Measurements from ENCODE around the gene TRAF7.

Gene TRAF7

DNA sequence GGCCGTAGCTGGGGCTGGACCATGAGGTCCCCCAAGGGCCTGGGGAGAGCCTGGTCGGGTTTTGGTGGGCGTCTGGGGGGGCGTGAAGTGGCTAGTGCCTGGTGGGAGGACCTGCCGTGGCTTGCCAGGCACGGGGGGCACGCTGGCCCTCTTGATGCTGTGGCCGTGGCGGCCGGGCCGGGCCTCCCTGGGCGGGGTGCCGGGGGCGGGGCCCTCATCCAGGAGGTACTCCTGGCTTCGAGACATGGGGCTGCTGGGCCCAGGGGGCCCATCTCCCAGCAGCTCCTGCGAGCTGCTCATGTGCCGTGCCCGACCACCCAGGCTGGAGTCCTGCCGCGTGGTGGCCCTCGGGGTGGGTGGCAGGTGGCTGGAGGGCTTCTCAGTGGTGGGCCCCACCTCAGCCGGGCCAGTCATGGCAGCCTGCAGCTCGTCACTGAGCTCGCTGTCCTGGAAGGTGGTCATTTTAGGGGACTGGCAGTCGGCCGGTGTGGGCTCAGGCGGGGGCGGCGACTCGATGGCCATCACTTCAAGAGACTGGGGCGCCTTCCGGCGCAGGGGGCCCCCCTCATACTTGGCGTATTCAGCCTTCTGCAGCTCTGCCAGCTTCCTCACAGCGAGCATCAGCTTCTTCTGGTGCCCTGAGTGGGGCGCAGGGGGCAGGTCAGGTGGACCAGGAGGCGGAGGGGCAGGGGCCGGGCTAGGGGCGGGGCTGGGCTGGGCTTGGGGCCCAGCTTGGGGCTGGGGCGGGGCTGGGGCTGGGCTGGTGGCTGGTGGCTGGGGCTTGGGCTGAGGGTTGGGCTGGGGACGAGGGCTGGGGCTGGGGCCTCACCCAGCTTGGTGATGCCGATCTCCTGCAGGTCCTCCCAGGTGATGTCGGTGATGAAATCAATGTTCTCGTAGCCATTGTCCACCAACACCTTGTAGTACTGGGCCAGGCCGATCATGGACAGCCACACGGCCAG lies 25.7 kb downstream of the TRAF7 start:
- H3K27ac ChIP-seq (ENCODE audit: low read depth, low read length) = no peak overlapping the region
- peaks cover 0 to 6% (median 0%) of the 10 kb centered on the region in 5 donors for H3K9me3 ChIP-seq (ENCODE audit: control insufficient read depth in 5 of 5, low read length in 5 of 5)
- no peak overlapping the region for H3K4me3 ChIP-seq (ENCODE audit: low read depth in 1 of 5, low read length in 5 of 5)
- peaks cover 0 to 16% (median 12%) of the 10 kb centered on the region in 5 donors for H3K36me3 ChIP-seq (ENCODE audit: control insufficient read depth in 5 of 5, insufficient read depth in 5 of 5, low read length in 5 of 5)
- H3K9ac ChIP-seq (ENCODE audit: low read length in 5 of 5) = no peak overlapping the region
- no peaks in the 10 kb centered on the region for H3K4me1 ChIP-seq (ENCODE audit: control insufficient read depth in 5 of 5, insufficient read depth in 5 of 5, low read length in 5 of 5)
- peaks cover 0 to 3% (median 0%) of the 10 kb centered on the region in 5 donors for H3K27me3 ChIP-seq (ENCODE audit: control insufficient read depth in 5 of 5, insufficient read depth in 4 of 5, low read length in 5 of 5)

GRCh38 chr16:2181952-2182351 lies 26.4 kb downstream of the TRAF7 start:
- H3K27ac ChIP-seq (ENCODE audit: low read depth, low read length) = no peak overlapping the region
- no peaks in the 10 kb centered on the region for H3K4me1 ChIP-seq (ENCODE audit: control insufficient read depth in 5 of 5, insufficient read depth in 5 of 5, low read length in 5 of 5)
- H3K9ac ChIP-seq (ENCODE audit: low read length in 5 of 5) = no peak overlapping the region
- peaks cover 0 to 6% (median 0%) of the 10 kb centered on the region in 5 donors for H3K9me3 ChIP-seq (ENCODE audit: control insufficient read depth in 5 of 5, low read length in 5 of 5)
- peaks cover 0 to 3% (median 0%) of the 10 kb centered on the region in 5 donors for H3K27me3 ChIP-seq (ENCODE audit: control insufficient read depth in 5 of 5, insufficient read depth in 4 of 5, low read length in 5 of 5)
- peaks cover 0 to 9% (median 7%) of the 10 kb centered on the region in 5 donors for H3K36me3 ChIP-seq (ENCODE audit: control insufficient read depth in 5 of 5, insufficient read depth in 5 of 5, low read length in 5 of 5)
- H3K4me3 ChIP-seq (ENCODE audit: low read depth in 1 of 5, low read length in 5 of 5) = no peak overlapping the region

DNA sequence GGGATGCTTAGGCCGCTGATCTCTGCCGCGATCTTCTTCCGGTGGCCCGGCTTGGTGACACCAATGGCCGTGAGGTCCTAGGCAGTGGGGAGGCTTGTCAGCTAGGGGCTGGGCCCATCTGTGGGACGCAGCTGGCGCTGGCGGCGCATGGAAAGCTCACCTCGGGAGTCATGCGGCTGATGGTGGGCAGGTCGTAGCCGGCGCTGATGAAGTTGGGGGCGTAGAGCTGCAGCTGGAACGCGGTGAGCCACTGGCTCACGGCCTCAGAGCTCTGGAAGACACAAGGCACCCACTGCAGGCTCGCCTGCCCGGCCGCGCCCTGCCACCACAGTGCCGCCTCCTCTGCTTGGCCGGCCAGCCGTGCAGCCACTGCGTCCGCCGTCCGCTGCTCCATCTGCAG lies 28.1 kb downstream of the TRAF7 start:
- Histone ChIP-seq H3K27me3 (ENCODE audit: control insufficient read depth in 5 of 5, insufficient read depth in 4 of 5, low read length in 5 of 5) (peaks cover 0 to 3% (median 0%) of the 10 kb centered on the region in 5 donors), H3K9ac (ENCODE audit: low read length in 5 of 5) (no peak overlapping the region), H3K9me3 (ENCODE audit: control insufficient read depth in 5 of 5, low read length in 5 of 5) (peaks cover 0 to 6% (median 0%) of the 10 kb centered on the region in 5 donors), H3K4me1 (ENCODE audit: control insufficient read depth in 5 of 5, insufficient read depth in 5 of 5, low read length in 5 of 5) (no peaks in the 10 kb centered on the region), H3K27ac (ENCODE audit: low read depth, low read length) (no peak overlapping the region), H3K4me3 (ENCODE audit: low read depth in 1 of 5, low read length in 5 of 5) (no peak overlapping the region), H3K36me3 (ENCODE audit: control insufficient read depth in 5 of 5, insufficient read depth in 5 of 5, low read length in 5 of 5) (no peaks in the 10 kb centered on the region)

DNA sequence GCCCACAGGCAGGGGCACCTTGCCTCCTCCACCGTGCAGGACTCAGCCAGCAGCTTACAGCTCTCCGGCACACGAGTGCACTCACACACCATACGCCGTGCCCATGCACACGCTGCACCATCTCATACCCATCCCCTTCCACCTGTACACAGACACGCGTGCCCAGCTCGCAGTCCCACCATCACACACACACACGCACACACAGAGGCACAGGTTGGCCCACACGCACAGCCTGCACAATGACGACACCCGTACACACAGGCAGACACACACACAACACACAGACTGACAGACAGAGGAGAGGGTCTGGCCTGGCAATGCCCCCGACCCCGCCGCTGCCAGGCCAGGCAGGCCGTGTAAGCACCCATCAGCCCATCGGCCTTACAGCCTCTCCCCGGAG lies 28.8 kb downstream of the TRAF7 start:
- Histone ChIP-seq H3K4me1 (ENCODE audit: control insufficient read depth in 5 of 5, insufficient read depth in 5 of 5, low read length in 5 of 5) (no peaks in the 10 kb centered on the region), H3K9ac (ENCODE audit: low read length in 5 of 5) (no peak overlapping the region), H3K27me3 (ENCODE audit: control insufficient read depth in 5 of 5, insufficient read depth in 4 of 5, low read length in 5 of 5) (peaks cover 0 to 3% (median 0%) of the 10 kb centered on the region in 5 donors), H3K4me3 (ENCODE audit: low read depth in 1 of 5, low read length in 5 of 5) (no peak overlapping the region), H3K9me3 (ENCODE audit: control insufficient read depth in 5 of 5, low read length in 5 of 5) (peaks cover 0 to 6% (median 0%) of the 10 kb centered on the region in 5 donors), H3K36me3 (ENCODE audit: control insufficient read depth in 5 of 5, insufficient read depth in 5 of 5, low read length in 5 of 5) (no peaks in the 10 kb centered on the region), H3K27ac (ENCODE audit: low read depth, low read length) (no peak overlapping the region)

GRCh38 chr16:2184962-2185361 lies 29.4 kb downstream of the TRAF7 start:
- Histone ChIP-seq H3K27ac (ENCODE audit: low read depth, low read length) (no peak overlapping the region), H3K9ac (ENCODE audit: low read length in 5 of 5) (no peak overlapping the region), H3K27me3 (ENCODE audit: control insufficient read depth in 5 of 5, insufficient read depth in 4 of 5, low read length in 5 of 5) (peaks cover 0 to 3% (median 0%) of the 10 kb centered on the region in 5 donors), H3K4me3 (ENCODE audit: low read depth in 1 of 5, low read length in 5 of 5) (no peak overlapping the region), H3K9me3 (ENCODE audit: control insufficient read depth in 5 of 5, low read length in 5 of 5) (peaks cover 0 to 6% (median 0%) of the 10 kb centered on the region in 5 donors), H3K4me1 (ENCODE audit: control insufficient read depth in 5 of 5, insufficient read depth in 5 of 5, low read length in 5 of 5) (no peaks in the 10 kb centered on the region), H3K36me3 (ENCODE audit: control insufficient read depth in 5 of 5, insufficient read depth in 5 of 5, low read length in 5 of 5) (no peaks in the 10 kb centered on the region)

DNA sequence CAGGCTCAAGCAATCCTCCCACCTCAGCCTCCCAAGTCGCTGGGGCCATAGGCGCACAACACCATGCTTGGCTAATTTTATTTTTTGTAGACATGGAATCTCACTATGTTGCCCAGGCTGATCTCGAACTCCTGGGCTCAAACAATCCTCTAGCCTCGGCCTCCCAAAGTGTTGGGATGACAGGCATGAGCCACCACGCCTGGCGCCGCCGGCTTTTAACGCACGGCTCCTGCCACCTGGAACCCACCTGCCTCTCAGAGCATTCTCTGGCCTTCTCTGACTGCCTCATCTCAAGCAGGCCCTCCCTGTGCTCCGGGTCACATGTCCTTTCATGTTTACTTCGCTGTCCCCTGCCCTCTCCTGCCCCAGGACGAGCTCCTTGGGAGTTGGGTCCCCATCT lies 30.5 kb downstream of the TRAF7 start:
- Histone ChIP-seq H3K27me3 (ENCODE audit: control insufficient read depth in 5 of 5, insufficient read depth in 4 of 5, low read length in 5 of 5) (peaks cover 0 to 3% (median 0%) of the 10 kb centered on the region in 5 donors), H3K36me3 (ENCODE audit: control insufficient read depth in 5 of 5, insufficient read depth in 5 of 5, low read length in 5 of 5) (no peaks in the 10 kb centered on the region), H3K9ac (ENCODE audit: low read length in 5 of 5) (no peak overlapping the region), H3K9me3 (ENCODE audit: control insufficient read depth in 5 of 5, low read length in 5 of 5) (peaks cover 0 to 6% (median 0%) of the 10 kb centered on the region in 5 donors), H3K4me1 (ENCODE audit: control insufficient read depth in 5 of 5, insufficient read depth in 5 of 5, low read length in 5 of 5) (no peaks in the 10 kb centered on the region), H3K4me3 (ENCODE audit: low read depth in 1 of 5, low read length in 5 of 5) (no peak overlapping the region), H3K27ac (ENCODE audit: low read depth, low read length) (no peak overlapping the region)

- H3K9me3 ChIP-seq (ENCODE audit: control insufficient read depth in 5 of 5, low read length in 5 of 5) = peaks cover 0 to 6% (median 0%) of the 10 kb centered on the region in 5 donors
- H3K4me3 ChIP-seq (ENCODE audit: low read depth in 1 of 5, low read length in 5 of 5) = no peak overlapping the region
- no peak overlapping the region for H3K27ac ChIP-seq (ENCODE audit: low read depth, low read length)
- no peaks in the 10 kb centered on the region for H3K36me3 ChIP-seq (ENCODE audit: control insufficient read depth in 5 of 5, insufficient read depth in 5 of 5, low read length in 5 of 5)
- peaks cover 0 to 3% (median 0%) of the 10 kb centered on the region in 5 donors for H3K27me3 ChIP-seq (ENCODE audit: control insufficient read depth in 5 of 5, insufficient read depth in 4 of 5, low read length in 5 of 5)
- H3K4me1 ChIP-seq (ENCODE audit: control insufficient read depth in 5 of 5, insufficient read depth in 5 of 5, low read length in 5 of 5) = no peaks in the 10 kb centered on the region
- no peak overlapping the region for H3K9ac ChIP-seq (ENCODE audit: low read length in 5 of 5)
Measured at GRCh38 chr16:2186505-2186904, 30.9 kb downstream of the TRAF7 start.

DNA sequence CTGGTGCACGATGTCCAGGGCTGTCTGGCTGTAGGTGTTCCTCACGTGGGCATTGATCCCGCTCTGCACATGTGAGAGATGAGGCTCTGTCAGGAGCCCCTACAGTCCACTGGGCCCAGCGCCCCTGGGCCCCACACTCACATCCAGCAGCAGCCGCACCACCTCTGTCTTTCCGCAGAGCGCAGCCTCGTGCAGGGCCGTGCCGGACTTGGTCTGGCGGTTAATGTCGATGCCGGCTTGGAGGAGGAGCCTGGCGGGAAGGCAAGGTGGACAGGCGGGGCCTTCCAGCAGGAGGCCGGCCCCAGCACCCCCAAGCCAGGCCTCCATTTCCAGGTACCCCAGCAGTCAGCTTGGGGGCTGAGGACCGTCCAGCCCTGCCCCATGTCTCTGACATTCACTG lies 31.6 kb downstream of the TRAF7 start:
- Histone ChIP-seq H3K9ac (ENCODE audit: low read length in 5 of 5) (no peak overlapping the region), H3K9me3 (ENCODE audit: control insufficient read depth in 5 of 5, low read length in 5 of 5) (peaks cover 0 to under 1% (median 0%) of the 10 kb centered on the region in 5 donors), H3K4me3 (ENCODE audit: low read depth in 1 of 5, low read length in 5 of 5) (no peak overlapping the region), H3K4me1 (ENCODE audit: control insufficient read depth in 5 of 5, insufficient read depth in 5 of 5, low read length in 5 of 5) (no peaks in the 10 kb centered on the region), H3K27ac (ENCODE audit: low read depth, low read length) (no peak overlapping the region), H3K27me3 (ENCODE audit: control insufficient read depth in 5 of 5, insufficient read depth in 4 of 5, low read length in 5 of 5) (peaks cover 0 to 4% (median 0%) of the 10 kb centered on the region in 5 donors), H3K36me3 (ENCODE audit: control insufficient read depth in 5 of 5, insufficient read depth in 5 of 5, low read length in 5 of 5) (no peaks in the 10 kb centered on the region)

GRCh38 chr16:2188395-2188794 lies 32.8 kb downstream of the TRAF7 start:
- Histone ChIP-seq H3K27me3 (ENCODE audit: control insufficient read depth in 5 of 5, insufficient read depth in 4 of 5, low read length in 5 of 5) (peaks cover 0 to 8% (median under 1%) of the 10 kb centered on the region in 5 donors), H3K4me1 (ENCODE audit: control insufficient read depth in 5 of 5, insufficient read depth in 5 of 5, low read length in 5 of 5) (no peaks in the 10 kb centered on the region), H3K9ac (ENCODE audit: low read length in 5 of 5) (no peak overlapping the region)

GRCh38 chr16:2189252-2189893 lies 33.8 kb downstream of the TRAF7 start:
- H3K9ac ChIP-seq (ENCODE audit: low read length in 5 of 5) = no peak overlapping the region
- H3K27me3 ChIP-seq (ENCODE audit: control insufficient read depth in 5 of 5, insufficient read depth in 4 of 5, low read length in 5 of 5) = peaks cover 4 to 16% (median 10%) of the 10 kb centered on the region in 5 donors
- H3K27ac ChIP-seq (ENCODE audit: low read depth, low read length) = no peak overlapping the region
- no peaks in the 10 kb centered on the region for H3K4me1 ChIP-seq (ENCODE audit: control insufficient read depth in 5 of 5, insufficient read depth in 5 of 5, low read length in 5 of 5)
- H3K4me3 ChIP-seq (ENCODE audit: low read depth in 1 of 5, low read length in 5 of 5) = no peak overlapping the region
- no peaks in the 10 kb centered on the region for H3K36me3 ChIP-seq (ENCODE audit: control insufficient read depth in 5 of 5, insufficient read depth in 5 of 5, low read length in 5 of 5)
- no peaks in the 10 kb centered on the region for H3K9me3 ChIP-seq (ENCODE audit: control insufficient read depth in 5 of 5, low read length in 5 of 5)

More at GRCh38 chr16:2188395-2188794, 32.8 kb downstream of the TRAF7 start:
- no peak overlapping the region for H3K4me3 ChIP-seq (ENCODE audit: low read depth in 1 of 5, low read length in 5 of 5)
- H3K27ac ChIP-seq (ENCODE audit: low read depth, low read length) = no peak overlapping the region
- H3K9me3 ChIP-seq (ENCODE audit: control insufficient read depth in 5 of 5, low read length in 5 of 5) = no peaks in the 10 kb centered on the region
- no peaks in the 10 kb centered on the region for H3K36me3 ChIP-seq (ENCODE audit: control insufficient read depth in 5 of 5, insufficient read depth in 5 of 5, low read length in 5 of 5)
